Ramos (cell line): ENCODE results near the gene F12.

Experiments
- in situ Hi-C: fragments of 300-500 bp; cut with MboI; formaldehyde crosslinking; loops from one replicate; pipeline ENCODE4 v1.14.3; 2022; ENCODE audit warnings: low sequenced_read_pairs; ENCODE audit not compliant: unreplicated experiment

Gene F12

GRCh38 chr5:177409043-177409801, at the start of gene F12:
F12 (minus strand) TSS chr5:177409564; CDS start chr5:177409527, 37 bp downstream.
- in situ Hi-C loops = no loop called here

- in situ Hi-C loops = loop anchor here (5.0 kb wide), 1 partner anchor 147 kb away; the partner anchor contains the start of gene MXD3
Measured at GRCh38 chr5:177458912-177459350, 49.6 kb upstream of the F12 start.

DNA sequence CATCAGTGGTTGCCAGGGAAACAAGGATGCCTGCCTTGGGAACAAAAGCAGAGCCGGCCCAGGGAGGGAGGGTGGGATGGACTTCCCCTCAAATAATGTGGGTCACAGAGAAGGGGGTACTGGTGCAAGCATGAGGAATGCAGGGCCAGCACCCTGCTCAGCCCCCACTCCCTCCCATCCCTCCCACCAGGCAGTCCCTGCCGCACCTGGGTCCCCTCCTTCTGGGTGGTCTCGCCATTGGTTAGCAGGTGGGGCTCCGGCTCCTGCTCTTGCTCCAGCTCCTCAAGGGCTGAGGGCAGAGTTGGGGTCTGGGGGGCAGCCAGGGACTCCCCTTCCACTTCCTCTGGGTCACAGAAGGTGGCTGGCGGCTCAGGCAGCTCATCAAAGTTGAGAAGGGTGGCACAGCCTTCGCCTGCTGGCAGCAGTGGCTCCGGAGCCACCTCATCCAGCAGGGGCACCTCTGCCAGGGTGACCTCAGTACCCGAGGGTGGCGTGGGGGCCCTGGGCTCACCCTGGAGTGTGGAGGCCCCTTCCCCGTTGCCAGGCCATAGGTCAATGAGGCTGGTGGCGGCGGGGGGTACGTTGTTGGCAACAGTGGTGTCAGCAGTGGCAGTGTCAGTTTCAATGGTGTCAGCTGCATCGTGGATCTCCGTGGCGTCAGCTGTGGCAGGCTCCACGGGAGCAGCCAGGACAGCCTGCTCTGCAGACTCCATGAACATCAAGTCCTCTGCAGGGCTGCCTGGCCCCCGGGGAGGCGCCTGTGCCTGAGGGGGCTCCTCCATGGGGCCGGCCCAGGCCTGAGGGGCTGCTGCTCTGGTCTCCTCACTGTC, 48.7 kb upstream of the F12 start:
- in situ Hi-C loops = loop anchor here (5.0 kb wide), 1 partner anchor 146 kb away; the partner anchor contains the start of gene MXD3

- in situ Hi-C loops = loop anchor here (5.0 kb wide), 1 partner anchor 145 kb away; the partner anchor contains the start of gene MXD3
Measured at GRCh38 chr5:177456976-177457851, 47.9 kb upstream of the F12 start.

- in situ Hi-C loops = loop anchor here (5.0 kb wide), 1 partner anchor 144 kb away; the partner anchor contains the start of gene MXD3
Measured at GRCh38 chr5:177456591-177456964, 47.2 kb upstream of the F12 start.

GRCh38 chr5:177455661-177456590, 46.6 kb upstream of the F12 start:
- in situ Hi-C loops = loop anchor here (5.0 kb wide), 1 partner anchor 144 kb away; the partner anchor contains the start of gene MXD3

DNA sequence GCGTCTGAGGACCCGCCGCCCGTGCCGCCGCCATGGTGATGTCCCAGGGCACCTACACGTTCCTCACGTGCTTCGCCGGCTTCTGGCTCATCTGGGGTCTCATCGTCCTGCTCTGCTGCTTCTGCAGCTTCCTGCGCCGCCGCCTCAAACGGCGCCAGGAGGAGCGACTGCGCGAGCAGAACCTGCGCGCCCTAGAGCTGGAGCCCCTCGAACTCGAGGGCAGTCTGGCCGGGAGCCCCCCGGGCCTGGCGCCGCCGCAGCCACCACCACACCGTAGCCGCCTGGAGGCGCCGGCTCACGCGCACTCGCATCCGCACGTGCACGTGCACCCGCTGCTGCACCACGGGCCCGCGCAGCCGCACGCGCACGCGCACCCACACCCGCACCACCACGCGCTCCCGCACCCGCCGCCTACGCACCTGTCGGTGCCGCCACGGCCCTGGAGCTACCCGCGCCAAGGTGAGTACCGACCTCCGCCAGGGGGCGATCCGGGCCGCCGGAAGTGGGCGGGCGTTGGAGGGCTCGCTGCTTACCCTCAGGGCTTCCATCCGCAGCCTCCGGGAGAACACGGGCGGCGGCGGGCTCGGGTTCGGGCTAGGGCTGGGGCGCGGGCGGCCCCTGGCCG, 45.8 kb upstream of the F12 start:
- in situ Hi-C loops = loop anchor here (5.0 kb wide), 1 partner anchor 143 kb away; the partner anchor contains the start of gene MXD3

DNA sequence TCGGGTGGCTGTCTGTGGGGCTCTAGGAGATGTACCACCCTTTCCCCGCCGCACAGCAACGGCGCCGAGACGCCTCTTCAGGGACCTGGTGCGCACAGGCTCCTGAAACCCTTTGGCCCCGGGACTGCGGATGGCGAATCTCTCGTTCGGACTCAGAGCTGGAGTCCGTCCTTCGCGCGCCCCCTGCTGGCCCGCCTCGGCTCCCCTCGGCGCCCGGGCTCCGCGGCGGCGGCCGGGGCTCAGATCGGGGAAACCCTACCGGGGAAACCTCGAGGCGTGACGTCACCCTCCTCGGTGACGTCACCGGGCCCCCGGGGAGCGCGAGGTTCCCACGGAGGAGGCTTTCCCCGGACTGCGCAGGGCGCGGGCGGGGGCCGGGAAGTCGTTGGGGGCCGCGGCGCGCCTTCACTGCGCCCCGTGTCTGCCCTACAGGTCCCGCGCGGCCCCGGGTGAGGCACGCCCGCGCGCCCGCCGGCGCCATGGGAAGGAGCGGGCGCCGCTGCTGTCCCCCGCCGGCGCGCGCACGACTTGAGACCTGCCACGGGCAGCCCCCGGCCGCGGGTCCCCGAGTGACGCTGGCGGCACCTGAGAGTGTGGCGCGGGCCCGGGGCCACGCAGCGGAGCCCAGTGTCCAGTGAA, 45.2 kb upstream of the F12 start:
- in situ Hi-C loops = loop anchor here (5.0 kb wide), 1 partner anchor 142 kb away; the partner anchor contains the start of gene MXD3

DNA sequence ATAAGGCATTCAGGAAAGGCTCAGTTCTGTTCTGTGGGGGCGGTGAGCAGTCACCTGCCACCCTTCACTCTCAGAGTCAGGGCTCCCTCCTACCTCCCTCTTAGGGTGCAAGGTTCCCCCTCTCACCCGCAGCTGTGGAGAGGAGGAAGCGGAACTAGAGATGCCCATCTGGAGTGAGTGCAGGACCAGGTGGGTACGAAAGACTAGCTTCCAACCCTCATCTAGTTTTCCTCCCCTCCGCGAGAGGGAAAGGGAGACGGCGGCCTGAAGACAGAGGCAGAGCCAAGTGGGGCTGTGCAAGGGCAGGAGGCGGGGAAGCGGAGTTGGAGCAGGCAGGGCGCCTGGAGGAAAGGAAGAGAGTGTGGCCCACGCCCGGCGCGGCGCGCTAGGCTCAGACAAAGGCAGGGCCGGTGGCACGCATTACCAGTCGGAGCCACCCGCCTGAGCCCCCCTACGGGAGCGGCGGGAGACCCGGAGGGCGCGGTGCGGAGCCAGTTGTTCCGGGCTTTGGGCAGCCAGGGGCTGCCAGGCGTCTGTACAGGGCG, 44.6 kb upstream of the F12 start:
- in situ Hi-C loops = no loop called here

DNA sequence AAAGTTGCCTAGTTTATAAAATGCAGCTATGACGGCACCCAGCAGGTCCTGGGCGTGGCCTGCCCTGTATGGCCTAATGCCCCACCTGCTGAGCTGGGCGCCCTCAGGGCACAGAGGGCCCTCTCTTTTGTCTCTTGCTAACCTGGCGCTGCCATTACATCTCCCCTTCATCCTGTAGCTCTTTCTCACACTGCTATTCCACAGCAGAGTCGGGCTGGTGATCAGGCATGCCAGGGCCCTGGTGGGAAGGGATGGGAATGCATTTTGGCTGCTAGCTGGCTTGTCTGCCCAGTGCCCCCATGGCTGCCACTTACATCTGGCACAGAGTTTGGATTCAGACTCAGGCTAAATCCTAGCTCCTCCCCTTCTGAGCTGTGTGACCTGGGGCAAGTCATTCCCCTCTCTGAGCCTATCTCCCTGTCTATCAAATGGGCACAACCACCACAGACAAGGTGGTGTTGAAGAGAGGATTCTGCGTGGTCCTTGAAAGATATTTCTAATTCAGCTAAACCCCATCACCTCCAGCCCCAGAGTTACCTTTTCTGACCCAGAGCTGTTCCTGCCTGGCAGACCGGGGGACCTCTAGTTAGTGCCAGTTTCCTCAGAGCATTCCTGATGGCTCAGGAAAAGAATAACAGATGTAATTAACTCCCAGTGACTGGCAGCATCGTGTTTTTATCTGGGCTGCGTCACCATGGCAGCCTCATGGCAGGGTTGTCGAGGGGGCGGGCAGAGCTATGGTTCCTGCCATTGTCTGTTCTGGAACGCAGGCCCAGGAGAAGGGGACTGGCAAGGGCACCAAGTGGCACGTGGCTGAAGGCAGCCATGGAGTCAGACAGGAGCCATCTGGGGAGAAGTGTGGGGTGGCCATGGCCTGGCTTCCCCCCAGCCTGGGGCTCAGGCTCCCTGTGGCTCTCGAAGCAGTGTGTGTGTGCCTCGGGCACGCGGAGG, 43.6 kb upstream of the F12 start:
- in situ Hi-C loops = no loop called here

DNA sequence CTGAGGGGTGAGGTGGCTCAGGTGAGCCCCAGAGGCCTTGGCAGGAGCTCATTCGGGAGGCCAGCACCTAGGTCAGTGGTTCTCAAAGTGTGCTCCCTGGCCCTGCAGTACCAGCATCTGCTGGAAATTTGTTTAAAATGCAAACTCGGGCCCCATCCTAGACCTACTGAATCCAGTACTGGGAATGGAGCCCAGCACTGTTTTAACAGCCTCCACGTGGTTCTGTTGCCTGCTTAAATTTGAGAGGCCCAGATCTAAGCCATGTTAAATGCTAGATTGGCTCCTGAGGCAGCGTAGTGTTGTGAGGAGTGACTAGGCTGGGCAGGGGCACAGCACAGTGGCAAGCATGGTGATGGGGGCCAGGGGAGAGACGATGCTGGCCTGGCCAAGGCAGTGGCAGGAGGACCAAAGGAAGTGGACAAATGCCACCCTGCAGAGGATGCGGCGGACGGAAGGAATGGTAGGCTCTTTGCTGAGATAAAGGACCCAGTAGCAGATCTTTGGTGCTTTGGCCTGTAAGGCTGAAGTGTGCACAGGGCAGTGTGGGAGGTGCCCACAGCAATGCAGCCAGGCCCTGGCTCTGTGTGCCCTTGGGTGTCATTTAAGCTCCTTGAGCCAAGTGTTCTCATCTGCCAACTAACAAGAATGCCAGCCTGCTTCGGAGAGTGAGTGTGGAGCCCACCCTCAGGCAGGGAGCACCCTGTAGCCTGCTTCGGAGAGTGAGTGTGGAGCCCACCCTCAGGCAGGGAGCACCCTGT, 41.5 kb upstream of the F12 start:
- in situ Hi-C loops = no loop called here

DNA sequence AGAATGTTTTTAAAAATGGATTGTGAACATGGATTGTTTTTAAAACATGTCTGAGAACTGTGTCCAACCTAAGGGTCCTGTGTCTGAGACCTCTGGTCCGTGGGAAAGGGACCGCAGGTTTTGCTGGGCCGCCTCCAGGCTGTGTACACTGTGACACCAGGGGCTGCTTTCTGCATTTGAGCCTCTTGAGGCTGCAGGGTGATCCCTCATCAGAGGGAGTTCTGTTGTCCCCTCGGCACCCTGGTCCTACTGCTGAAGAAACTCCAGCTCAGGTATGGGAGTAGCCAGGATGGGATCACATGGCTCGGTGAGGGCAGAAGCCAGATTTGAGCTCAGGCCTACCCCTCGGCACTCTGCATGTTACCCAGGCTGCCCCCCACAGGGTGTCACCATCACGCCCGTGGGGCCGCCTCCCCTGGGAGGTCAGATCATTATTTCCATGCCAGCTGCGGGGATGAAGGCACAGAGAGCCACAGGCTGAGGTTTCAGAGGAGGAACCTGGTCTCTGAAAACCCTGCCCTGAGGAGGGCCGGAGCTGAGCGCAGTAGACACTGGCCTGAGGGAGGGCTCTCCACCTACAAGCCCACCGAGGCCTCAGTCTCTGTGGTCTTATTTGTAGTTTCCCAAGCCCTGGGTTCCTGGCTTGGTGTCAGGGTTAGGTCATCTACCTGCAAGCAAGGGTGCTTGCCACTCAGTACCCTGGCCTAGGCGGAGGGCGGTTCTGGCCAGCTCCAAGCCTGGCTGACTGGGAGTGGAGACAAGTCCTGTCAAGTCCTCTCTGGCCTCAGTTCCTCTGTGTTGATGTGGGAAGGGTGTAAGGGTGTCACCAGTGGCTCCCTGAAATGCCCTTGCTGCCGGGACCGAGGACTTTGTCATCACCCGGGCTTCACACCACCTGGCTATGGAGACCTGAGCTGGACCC, 40.0 kb upstream of the F12 start:
- in situ Hi-C loops = loop anchor here (10.0 kb wide), 1 partner anchor 55 kb away; no protein-coding TSS in a partner anchor

DNA sequence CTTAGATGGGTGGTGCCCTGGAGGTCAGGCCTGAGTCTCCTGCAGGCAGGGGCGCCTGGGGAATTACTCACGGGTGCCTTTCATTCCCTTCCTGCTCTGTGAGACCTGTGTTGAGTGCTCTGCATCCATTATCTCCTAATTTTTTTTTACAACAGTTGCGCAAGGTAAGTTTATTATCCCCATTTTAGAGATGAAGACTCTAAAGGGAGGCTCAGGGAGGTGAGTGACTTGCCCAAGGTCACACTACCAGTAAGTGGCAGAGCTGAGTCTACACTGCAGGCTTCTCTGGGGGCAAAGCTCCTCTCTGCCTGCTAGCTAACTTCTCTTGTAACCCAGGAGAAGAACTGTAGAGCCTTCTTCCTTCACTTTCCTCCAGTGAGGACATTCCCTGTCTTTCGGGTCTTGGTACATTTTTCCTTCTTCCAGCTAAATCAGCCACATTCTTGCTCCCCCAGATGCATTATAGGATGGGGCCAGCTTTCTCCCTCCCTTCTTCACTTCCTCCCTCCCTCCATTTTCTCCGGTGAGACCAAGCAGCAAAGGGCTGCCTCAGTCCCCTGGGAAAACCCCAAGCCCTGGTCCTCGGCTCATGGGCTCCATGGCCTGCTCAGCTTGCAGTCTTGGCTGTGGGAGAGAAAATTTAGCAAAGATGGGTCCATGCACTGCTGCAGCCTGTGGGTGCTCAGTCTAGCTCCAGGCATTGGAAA, 39.0 kb upstream of the F12 start:
- in situ Hi-C loops = loop anchor here (10.0 kb wide), 1 partner anchor 54 kb away; no protein-coding TSS in a partner anchor

GRCh38 chr5:177447611-177448243, 38.4 kb upstream of the F12 start:
- in situ Hi-C loops = loop anchor here (10.0 kb wide), 1 partner anchor 53 kb away; no protein-coding TSS in a partner anchor
